ENCODE measurements around the gene JADE1. TPM values are rescaled to one million over a fixed set of nuclear protein-coding genes. Genes with fewer than 3 reads are reported as not detected.

JADE1 gene
- total and polyA plus RNA-seq, 4 donors = 5.0 to 17.6 (median 10.5) TPM

GRCh38 chr4:128837679-128838078 lies 28.2 kb downstream of the JADE1 start:
- no peaks in the 10 kb centered on the region for H3K27me3 ChIP-seq (ENCODE audit: control insufficient read depth in 4 of 4, insufficient read depth in 4 of 4, low read length in 3 of 4)
- TF ChIP-seq, protein P1, sequence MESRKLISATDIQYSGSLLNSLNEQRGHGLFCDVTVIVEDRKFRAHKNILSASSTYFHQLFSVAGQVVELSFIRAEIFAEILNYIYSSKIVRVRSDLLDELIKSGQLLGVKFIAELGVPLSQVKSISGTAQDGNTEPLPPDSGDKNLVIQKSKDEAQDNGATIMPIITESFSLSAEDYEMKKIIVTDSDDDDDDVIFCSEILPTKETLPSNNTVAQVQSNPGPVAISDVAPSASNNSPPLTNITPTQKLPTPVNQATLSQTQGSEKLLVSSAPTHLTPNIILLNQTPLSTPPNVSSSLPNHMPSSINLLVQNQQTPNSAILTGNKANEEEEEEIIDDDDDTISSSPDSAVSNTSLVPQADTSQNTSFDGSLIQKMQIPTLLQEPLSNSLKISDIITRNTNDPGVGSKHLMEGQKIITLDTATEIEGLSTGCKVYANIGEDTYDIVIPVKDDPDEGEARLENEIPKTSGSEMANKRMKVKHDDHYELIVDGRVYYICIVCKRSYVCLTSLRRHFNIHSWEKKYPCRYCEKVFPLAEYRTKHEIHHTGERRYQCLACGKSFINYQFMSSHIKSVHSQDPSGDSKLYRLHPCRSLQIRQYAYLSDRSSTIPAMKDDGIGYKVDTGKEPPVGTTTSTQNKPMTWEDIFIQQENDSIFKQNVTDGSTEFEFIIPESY (IDR thresholded peaks at IDR 0.05) = no peak
- TF ChIP-seq NR2F2 (IDR thresholded peaks at IDR 0.05) (no peak), RAD21 (IDR thresholded peaks at IDR 0.05) (no peak)
- H3K9ac ChIP-seq (ENCODE audit: low read depth in 1 of 2, low read length in 2 of 2) = no peak overlapping the region
- no peak overlapping the region for H3K27ac ChIP-seq (ENCODE audit: low read depth in 1 of 2, low read length in 2 of 2)
- WGBS = 96% methylated on average over 3 of the region's 3 CpGs
- H3K9me3 ChIP-seq (ENCODE audit: control insufficient read depth in 4 of 4, low read length in 3 of 4) = no peaks in the 10 kb centered on the region
- peaks cover 0 to 2% (median under 1%) of the 10 kb centered on the region in 4 donors for H3K36me3 ChIP-seq (ENCODE audit: control insufficient read depth in 4 of 4, insufficient read depth in 3 of 4, low read depth in 1 of 4, low read length in 3 of 4)
- peaks cover under 1 to 18% (median 7%) of the 10 kb centered on the region in 4 donors for H3K4me1 ChIP-seq (ENCODE audit: control insufficient read depth in 4 of 4, insufficient read depth in 4 of 4, low read length in 3 of 4)
- no peak overlapping the region for H3K4me3 ChIP-seq (ENCODE audit: low read depth in 1 of 3, low read length in 3 of 3)
- DNase-seq (ENCODE audit: low spot score) = no peak

DNA sequence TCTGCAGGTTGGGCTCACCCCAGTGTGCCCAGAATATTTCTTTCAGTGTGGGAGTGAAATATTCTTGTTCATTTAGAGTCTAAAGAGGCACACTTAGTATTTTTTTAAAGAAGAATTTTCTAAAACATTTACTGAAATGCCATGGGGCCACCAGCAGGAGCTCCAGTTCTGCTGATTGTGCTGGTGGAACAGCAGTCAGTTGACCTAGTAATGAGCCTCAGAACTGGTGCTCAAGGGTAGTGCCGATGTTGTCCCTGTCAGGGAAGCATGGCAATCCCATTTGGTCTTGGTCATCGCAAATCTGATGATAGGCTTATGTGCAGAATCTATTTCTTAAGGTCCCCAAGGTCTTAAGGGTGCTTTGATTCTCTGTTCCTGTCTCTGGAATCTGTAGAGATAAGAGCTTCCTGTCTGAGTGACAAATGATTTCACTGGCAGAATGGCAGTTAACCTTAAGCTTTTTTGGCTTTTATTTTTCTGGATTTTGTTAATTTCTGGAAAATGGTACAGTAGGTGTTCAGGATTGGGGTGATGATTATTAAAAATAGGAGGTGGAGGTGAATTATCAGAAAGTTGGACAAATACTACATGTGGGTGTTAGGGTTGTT lies 31.3 kb downstream of the JADE1 start:
- Histone ChIP-seq H3K36me3 (ENCODE audit: control insufficient read depth in 4 of 4, insufficient read depth in 3 of 4, low read depth in 1 of 4, low read length in 3 of 4) (peaks cover 0 to 10% (median 0%) of the 10 kb centered on the region in 4 donors), H3K4me3 (ENCODE audit: low read depth in 1 of 3, low read length in 3 of 3) (no peak overlapping the region), H3K27me3 (ENCODE audit: control insufficient read depth in 4 of 4, insufficient read depth in 4 of 4, low read length in 3 of 4) (no peaks in the 10 kb centered on the region), H3K9ac (ENCODE audit: low read depth in 1 of 2, low read length in 2 of 2) (no peak overlapping the region), H3K9me3 (ENCODE audit: control insufficient read depth in 4 of 4, low read length in 3 of 4) (no peaks in the 10 kb centered on the region), H3K4me1 (ENCODE audit: control insufficient read depth in 4 of 4, insufficient read depth in 4 of 4, low read length in 3 of 4) (peaks cover 4 to 23% (median 7%) of the 10 kb centered on the region in 4 donors), H3K27ac (ENCODE audit: low read depth in 1 of 2, low read length in 2 of 2) (no peak overlapping the region)
- WGBS = 81% methylated on average over 2 of the region's 2 CpGs
- TF ChIP-seq EGR1 (IDR thresholded peaks at IDR 0.05; ENCODE audit: low read depth in 2 of 2) = no peak
- no peak for TF ChIP-seq FOXA2 (IDR thresholded peaks at IDR 0.05)
- TF ChIP-seq JUND (IDR thresholded peaks at IDR 0.05) = no peak
- TF ChIP-seq RXRA (IDR thresholded peaks at IDR 0.05) = no peak
- no peak for TF ChIP-seq YY1 (IDR thresholded peaks at IDR 0.05)
- TF ChIP-seq, protein P1 (IDR thresholded peaks at IDR 0.05) = no peak
- TF ChIP-seq, protein P2, sequence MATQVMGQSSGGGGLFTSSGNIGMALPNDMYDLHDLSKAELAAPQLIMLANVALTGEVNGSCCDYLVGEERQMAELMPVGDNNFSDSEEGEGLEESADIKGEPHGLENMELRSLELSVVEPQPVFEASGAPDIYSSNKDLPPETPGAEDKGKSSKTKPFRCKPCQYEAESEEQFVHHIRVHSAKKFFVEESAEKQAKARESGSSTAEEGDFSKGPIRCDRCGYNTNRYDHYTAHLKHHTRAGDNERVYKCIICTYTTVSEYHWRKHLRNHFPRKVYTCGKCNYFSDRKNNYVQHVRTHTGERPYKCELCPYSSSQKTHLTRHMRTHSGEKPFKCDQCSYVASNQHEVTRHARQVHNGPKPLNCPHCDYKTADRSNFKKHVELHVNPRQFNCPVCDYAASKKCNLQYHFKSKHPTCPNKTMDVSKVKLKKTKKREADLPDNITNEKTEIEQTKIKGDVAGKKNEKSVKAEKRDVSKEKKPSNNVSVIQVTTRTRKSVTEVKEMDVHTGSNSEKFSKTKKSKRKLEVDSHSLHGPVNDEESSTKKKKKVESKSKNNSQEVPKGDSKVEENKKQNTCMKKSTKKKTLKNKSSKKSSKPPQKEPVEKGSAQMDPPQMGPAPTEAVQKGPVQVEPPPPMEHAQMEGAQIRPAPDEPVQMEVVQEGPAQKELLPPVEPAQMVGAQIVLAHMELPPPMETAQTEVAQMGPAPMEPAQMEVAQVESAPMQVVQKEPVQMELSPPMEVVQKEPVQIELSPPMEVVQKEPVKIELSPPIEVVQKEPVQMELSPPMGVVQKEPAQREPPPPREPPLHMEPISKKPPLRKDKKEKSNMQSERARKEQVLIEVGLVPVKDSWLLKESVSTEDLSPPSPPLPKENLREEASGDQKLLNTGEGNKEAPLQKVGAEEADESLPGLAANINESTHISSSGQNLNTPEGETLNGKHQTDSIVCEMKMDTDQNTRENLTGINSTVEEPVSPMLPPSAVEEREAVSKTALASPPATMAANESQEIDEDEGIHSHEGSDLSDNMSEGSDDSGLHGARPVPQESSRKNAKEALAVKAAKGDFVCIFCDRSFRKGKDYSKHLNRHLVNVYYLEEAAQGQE (IDR thresholded peaks at IDR 0.05) = no peak
- TF ChIP-seq RAD21 (IDR thresholded peaks at IDR 0.05) = no peak
- TF ChIP-seq HNF4A (conservative IDR thresholded peaks at IDR 0.05) = no peak
- no peak for TF ChIP-seq SP1 (IDR thresholded peaks at IDR 0.05)
- DNase-seq (ENCODE audit: low spot score) = no peak
